ENCODE data around the gene TBL3.

TBL3 gene

DNA sequence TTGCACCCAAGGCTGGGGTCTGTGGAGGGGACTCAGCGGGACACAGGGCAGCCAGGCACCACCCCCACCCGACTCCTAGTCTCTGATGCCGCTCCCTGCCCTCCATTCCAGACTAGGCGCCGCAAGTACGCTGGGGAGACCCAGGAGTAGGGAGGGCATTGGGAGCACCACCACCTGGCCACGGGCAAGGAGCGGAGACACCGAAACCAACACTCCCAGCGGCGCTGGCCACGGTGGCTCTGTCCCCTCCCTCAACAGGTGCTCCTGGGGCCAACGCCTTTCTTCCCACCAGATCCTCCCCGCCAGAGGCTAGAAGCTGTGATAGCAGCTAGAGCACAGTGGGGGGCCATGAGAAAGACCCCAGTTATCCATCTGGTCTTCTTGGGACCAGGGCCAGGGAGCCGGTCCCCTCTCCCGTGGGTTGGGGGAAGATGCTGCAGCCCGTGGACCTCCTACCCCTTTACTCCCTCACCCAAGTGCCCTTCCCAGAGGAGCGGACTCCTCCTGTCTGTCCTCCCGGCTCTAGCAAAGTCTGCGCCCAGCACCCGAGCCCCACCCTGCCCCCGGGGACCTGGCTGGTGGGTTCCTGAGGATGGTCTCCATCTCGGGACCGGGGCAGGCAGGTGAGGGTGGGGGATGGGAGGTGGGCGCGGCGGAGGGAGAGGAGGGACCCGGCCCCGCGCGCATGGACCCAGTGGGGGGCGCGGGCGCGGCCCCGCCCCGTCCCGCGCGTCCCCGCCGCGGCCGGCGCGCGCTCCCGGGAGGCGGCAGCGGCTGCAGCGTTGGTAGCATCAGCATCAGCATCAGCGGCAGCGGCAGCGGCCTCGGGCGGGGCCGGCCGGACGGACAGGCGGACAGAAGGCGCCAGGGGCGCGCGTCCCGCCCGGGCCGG is 17.6 kb downstream of the TBL3 start, which contains the start of gene SYNGR3:
Gene SYNGR3 (plus strand): TSS at position 762 of the 892 bp plus-strand sequence. CDS start 133 bp downstream, outside the sequence.
- peaks cover 6% of the 10 kb centered on the region for H3K4me1 ChIP-seq (ENCODE audit: control insufficient read depth, insufficient read depth, low read length)
- CTCF ChIA-PET = interaction anchor here (0.6 to 0.7 kb wide), 2 partner anchors 15 to 209 kb away, joined by 3 read pairs; no protein-coding TSS in a partner anchor
- TF ChIP-seq ZNF677 (tag by site-specific recombination; IDR thresholded peaks at IDR 0.05) = no peak
- no peak for TF ChIP-seq ZNF555 (tag by site-specific recombination; conservative IDR thresholded peaks at IDR 0.05)
- no peak for TF ChIP-seq ZNF169 (tag by site-specific recombination; IDR thresholded peaks at IDR 0.05)
- peak; percentile 13; the same call in 1 of the 2 replicates for TF ChIP-seq ZBTB17 (tag by site-specific recombination; IDR thresholded peaks at IDR 0.05)
- TF ChIP-seq ZNF473 (tag by site-specific recombination; IDR thresholded peaks at IDR 0.05) = no peak
- peak; percentile 47 for TF ChIP-seq ZBTB26 (tag by site-specific recombination; optimal IDR thresholded peaks at IDR 0.05)
- TF ChIP-seq KLF8 (tag by site-specific recombination; IDR thresholded peaks at IDR 0.05) = 0 out of 2 replicates have a peak, but pooled peaks have one; percentile 26
- peak; percentile 35; the same call in 1 of the 2 replicates for TF ChIP-seq SP3 (tag by site-specific recombination; IDR thresholded peaks at IDR 0.05)
- no peak for TF ChIP-seq ZNF785 (tag by site-specific recombination; IDR thresholded peaks at IDR 0.05)
- TF ChIP-seq ZNF626 (tag by site-specific recombination; IDR thresholded peaks at IDR 0.05) = no peak
- no peak for TF ChIP-seq ZNF658 (tag by site-specific recombination; IDR thresholded peaks at IDR 0.05)
- no peak for TF ChIP-seq IKZF3 (tag by site-specific recombination; IDR thresholded peaks at IDR 0.05)
- peak; percentile 33; the same call in 1 of the 2 replicates for TF ChIP-seq BCL11B (tag by site-specific recombination; IDR thresholded peaks at IDR 0.05; ENCODE audit: low read depth)
- TF ChIP-seq GLI4 (tag by site-specific recombination; IDR thresholded peaks at IDR 0.05) = no peak
- TF ChIP-seq ZNF280D (tag by site-specific recombination; IDR thresholded peaks at IDR 0.05) = no peak
- no peak; the same call in 1 of the 2 replicates for TF ChIP-seq ZNF629 (tag by site-specific recombination; IDR thresholded peaks at IDR 0.05)
- TF ChIP-seq KLF17 (tag by site-specific recombination; IDR thresholded peaks at IDR 0.05) = peak; percentile 72
- no peak for TF ChIP-seq ZNF639 (tag by site-specific recombination; IDR thresholded peaks at IDR 0.05)
- TF ChIP-seq GLIS2 (tag by site-specific recombination; IDR thresholded peaks at IDR 0.05) = peak; percentile 48
- no peak for TF ChIP-seq ZNF776 (tag by site-specific recombination; IDR thresholded peaks at IDR 0.05; ENCODE audit: borderline replicate concordance)
- TF ChIP-seq ZNF311 (tag by site-specific recombination; IDR thresholded peaks at IDR 0.05; ENCODE audit: borderline replicate concordance) = no peak
- TF ChIP-seq ZNF133 (tag by site-specific recombination; IDR thresholded peaks at IDR 0.05) = no peak
- peak; percentile 31; the same call in 1 of the 2 replicates for TF ChIP-seq ZNF398 (tag by site-specific recombination; IDR thresholded peaks at IDR 0.05)
- TF ChIP-seq ZFHX2 (tag by site-specific recombination; conservative IDR thresholded peaks at IDR 0.05) = peak; percentile 31
- TF ChIP-seq, protein P1, sequence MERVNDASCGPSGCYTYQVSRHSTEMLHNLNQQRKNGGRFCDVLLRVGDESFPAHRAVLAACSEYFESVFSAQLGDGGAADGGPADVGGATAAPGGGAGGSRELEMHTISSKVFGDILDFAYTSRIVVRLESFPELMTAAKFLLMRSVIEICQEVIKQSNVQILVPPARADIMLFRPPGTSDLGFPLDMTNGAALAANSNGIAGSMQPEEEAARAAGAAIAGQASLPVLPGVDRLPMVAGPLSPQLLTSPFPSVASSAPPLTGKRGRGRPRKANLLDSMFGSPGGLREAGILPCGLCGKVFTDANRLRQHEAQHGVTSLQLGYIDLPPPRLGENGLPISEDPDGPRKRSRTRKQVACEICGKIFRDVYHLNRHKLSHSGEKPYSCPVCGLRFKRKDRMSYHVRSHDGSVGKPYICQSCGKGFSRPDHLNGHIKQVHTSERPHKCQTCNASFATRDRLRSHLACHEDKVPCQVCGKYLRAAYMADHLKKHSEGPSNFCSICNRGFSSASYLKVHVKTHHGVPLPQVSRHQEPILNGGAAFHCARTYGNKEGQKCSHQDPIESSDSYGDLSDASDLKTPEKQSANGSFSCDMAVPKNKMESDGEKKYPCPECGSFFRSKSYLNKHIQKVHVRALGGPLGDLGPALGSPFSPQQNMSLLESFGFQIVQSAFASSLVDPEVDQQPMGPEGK (tag by site-specific recombination; IDR thresholded peaks at IDR 0.05) = peak; percentile 61; the same call in 1 of the 2 replicates
- TF ChIP-seq WT1 (tag by site-specific recombination; IDR thresholded peaks at IDR 0.05) = peak; percentile 58; the same call in 1 of the 2 replicates

More for the DNA sequence above, 17.6 kb downstream of the TBL3 start, which contains the start of gene SYNGR3:
- no peak within 1 kb of the TSS; the same call in 1 of the 2 replicates for H3K27ac ChIP-seq (ENCODE audit: extremely low read depth, low read depth, low read length)
- POLR2A ChIA-PET = interaction anchor here (1.5 to 6.3 kb wide), 4 partner anchors 18 to 166 kb away, joined by 6 to 46 read pairs (median 10); partner anchors contain the start of genes RPS2, TBL3 and TRAF7
- H3K4me3 ChIP-seq (ENCODE audit: low read depth, low read length) = peak within 1 kb of the TSS; percentile 45
- no peaks in the 10 kb centered on the region for H3K9me3 ChIP-seq (ENCODE audit: control insufficient read depth, insufficient read depth, low read depth, low read length)
- H3K36me3 ChIP-seq (ENCODE audit: control insufficient read depth in 2 of 2, insufficient read depth in 1 of 2, low read length in 2 of 2) = peaks cover 0 to 22% of the 10 kb centered on the region in 2 experiments; a peak in 1 of 3 replicates

All from HEK293 (cell line).